ENCODE results near the gene IL34.

Gene IL34

DNA sequence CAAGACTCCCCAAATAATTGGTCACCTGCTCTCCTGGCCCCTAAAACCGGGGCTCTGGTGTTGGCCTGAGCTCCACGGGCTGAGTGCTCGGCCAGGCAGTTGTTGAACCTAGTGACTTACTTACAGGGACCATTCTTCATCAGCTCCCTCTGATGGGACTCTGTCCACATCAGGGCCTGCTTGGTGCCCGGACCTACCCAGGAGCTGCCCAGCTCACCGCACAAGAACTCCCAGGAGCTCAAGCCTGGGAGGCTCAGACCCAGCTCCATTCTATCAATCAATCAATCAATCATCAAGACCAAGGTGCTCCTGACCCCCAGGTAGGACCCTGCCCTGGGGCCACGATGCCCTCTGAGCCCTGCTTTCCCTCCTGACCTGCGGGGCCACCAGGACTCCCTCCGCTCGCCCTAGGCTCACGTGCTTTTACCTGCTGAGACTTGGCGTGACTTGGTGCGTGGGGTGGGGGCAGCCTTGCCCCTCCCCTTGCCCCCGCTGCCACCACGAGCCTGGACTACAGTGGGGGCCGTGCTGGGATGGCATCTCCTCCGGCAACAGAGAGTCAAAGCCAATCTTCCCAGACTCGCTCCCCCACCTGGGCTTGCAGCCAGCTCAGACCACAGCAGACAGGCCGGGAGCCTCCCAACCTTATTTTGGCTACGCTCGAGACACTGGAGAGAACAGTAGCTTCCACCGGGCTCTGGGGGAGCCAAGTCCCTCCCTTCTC, 15.7 kb downstream of the IL34 start:
- ATAC-seq (ENCODE audit: insufficient read depth, low read depth), result no peak
- Histone ChIP-seq H3K4me1 (ENCODE audit: insufficient read depth, low read length) (no peaks in the 10 kb centered on the region), H3K9me3 (ENCODE audit: insufficient read depth, low read length, severe bottlenecking) (no peaks in the 10 kb centered on the region), H3K9ac (ENCODE audit: low read depth, low read length) (no peak overlapping the region), H3K79me2 (ENCODE audit: insufficient read depth, low read length) (no peaks in the 10 kb centered on the region), H2AFZ (ENCODE audit: low read depth, low read length) (no peak overlapping the region), H4K20me1 (ENCODE audit: insufficient read depth, low read length) (no peaks in the 10 kb centered on the region), H3K4me3 (ENCODE audit: low read depth in 1 of 2, low read length in 2 of 2) (no peak overlapping the region), H3K27me3 (ENCODE audit: insufficient read depth, low read length, poor library complexity) (no peaks in the 10 kb centered on the region), H3K4me2 (ENCODE audit: insufficient read depth, low read length) (no peak overlapping the region), H3K27ac (ENCODE audit: low read length) (no peak overlapping the region), H3K36me3 (ENCODE audit: insufficient read depth, low read length) (peaks cover 35% of the 10 kb centered on the region)
- TF ChIP-seq EZH2 (IDR thresholded peaks at IDR 0.05; ENCODE audit: borderline replicate concordance, low read depth, low read length, severe bottlenecking), result no peak
- TF ChIP-seq, protein P1, sequence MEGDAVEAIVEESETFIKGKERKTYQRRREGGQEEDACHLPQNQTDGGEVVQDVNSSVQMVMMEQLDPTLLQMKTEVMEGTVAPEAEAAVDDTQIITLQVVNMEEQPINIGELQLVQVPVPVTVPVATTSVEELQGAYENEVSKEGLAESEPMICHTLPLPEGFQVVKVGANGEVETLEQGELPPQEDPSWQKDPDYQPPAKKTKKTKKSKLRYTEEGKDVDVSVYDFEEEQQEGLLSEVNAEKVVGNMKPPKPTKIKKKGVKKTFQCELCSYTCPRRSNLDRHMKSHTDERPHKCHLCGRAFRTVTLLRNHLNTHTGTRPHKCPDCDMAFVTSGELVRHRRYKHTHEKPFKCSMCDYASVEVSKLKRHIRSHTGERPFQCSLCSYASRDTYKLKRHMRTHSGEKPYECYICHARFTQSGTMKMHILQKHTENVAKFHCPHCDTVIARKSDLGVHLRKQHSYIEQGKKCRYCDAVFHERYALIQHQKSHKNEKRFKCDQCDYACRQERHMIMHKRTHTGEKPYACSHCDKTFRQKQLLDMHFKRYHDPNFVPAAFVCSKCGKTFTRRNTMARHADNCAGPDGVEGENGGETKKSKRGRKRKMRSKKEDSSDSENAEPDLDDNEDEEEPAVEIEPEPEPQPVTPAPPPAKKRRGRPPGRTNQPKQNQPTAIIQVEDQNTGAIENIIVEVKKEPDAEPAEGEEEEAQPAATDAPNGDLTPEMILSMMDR (IDR thresholded peaks at IDR 0.05; ENCODE audit: borderline replicate concordance, extremely low read depth, low read length, poor library complexity, severe bottlenecking), result no peak
- DNase-seq, result no peak

DNA sequence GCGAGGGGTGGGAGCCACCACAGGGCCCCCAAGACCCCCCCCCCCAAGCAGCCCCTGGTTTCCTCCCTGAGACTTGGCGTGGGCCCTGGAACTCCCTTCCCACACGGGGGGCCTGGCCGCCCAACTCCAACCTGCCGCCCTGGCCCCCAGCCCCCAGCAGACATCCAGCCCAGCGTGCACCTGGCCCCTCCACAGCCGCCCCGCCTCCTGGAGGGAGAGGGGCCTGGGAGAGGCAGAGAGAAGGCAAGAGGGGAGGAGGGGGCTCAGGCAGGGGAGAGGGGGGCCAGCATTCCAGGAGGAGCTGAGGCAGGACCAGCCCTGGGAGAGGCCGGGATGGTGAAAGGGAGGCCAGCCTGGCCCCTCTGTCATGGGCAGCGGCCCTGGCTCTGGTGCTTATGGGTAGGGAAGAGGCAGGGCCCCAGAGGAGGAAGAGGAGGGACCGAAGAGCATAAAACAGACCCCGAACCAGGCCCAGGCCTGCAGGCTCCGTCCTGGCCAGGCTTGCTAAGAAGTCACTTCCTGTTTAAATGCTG, 16.7 kb downstream of the IL34 start:
- TF ChIP-seq, protein P1 (IDR thresholded peaks at IDR 0.05; ENCODE audit: borderline replicate concordance, extremely low read depth, low read length, poor library complexity, severe bottlenecking), result no peak
- TF ChIP-seq EZH2 (IDR thresholded peaks at IDR 0.05; ENCODE audit: borderline replicate concordance, low read depth, low read length, severe bottlenecking), result no peak
- Histone ChIP-seq H3K27ac (ENCODE audit: low read length) (no peak overlapping the region), H2AFZ (ENCODE audit: low read depth, low read length) (no peak overlapping the region), H3K9me3 (ENCODE audit: insufficient read depth, low read length, severe bottlenecking) (no peaks in the 10 kb centered on the region), H3K4me3 (ENCODE audit: low read depth in 1 of 2, low read length in 2 of 2) (no peak overlapping the region), H3K9ac (ENCODE audit: low read depth, low read length) (no peak overlapping the region), H3K4me2 (ENCODE audit: insufficient read depth, low read length) (no peak overlapping the region), H3K27me3 (ENCODE audit: insufficient read depth, low read length, poor library complexity) (no peaks in the 10 kb centered on the region), H3K36me3 (ENCODE audit: insufficient read depth, low read length) (peaks cover 40% of the 10 kb centered on the region), H3K79me2 (ENCODE audit: insufficient read depth, low read length) (no peaks in the 10 kb centered on the region), H3K4me1 (ENCODE audit: insufficient read depth, low read length) (no peaks in the 10 kb centered on the region), H4K20me1 (ENCODE audit: insufficient read depth, low read length) (no peaks in the 10 kb centered on the region)
- no peak for ATAC-seq (ENCODE audit: insufficient read depth, low read depth)
- DNase-seq, result no peak

DNA sequence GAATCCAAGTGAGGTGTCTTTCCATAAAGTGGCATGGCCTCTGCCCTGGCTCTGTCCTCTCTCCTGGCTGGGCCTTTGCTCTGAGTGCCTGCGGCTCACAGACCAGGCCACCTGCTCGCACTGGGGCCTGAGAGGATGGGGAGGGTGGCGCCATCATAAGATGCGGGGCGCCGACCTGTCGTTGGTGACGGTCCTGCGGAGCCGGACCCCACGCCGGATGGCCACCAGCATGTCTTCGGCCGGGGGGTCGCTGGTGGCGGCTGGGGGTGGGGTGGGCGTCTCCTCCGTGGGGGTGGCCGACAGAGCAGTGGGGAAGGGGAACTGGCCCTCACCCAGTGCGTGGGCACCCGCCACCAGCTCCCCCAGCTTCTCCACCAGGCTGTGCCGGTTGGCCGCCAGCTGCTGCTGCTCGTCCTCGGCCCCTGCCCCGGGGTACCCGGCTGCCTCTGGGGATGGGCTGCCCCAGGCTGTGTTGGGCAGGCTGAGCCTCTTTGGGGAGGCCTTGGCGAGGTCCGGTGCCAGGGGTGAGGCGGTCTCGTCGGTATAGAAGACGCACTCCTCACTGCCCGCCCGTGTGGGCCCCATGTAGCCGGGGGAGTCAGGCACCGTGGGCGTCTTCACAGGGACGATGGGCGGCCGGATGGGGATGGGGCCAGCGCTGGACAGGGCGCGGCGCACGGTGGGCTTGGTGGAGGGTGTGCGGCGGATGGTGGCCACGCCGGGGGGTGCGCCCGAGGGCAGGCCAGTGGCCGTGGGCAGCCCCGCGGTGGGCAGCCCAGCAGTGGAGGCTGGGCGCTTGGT, 17.4 kb downstream of the IL34 start:
- Histone ChIP-seq H3K4me3 (ENCODE audit: low read depth in 1 of 2, low read length in 2 of 2) (no peak overlapping the region), H3K4me2 (ENCODE audit: insufficient read depth, low read length) (no peak overlapping the region), H2AFZ (ENCODE audit: low read depth, low read length) (no peak overlapping the region), H3K36me3 (ENCODE audit: insufficient read depth, low read length) (peaks cover 47% of the 10 kb centered on the region), H3K9ac (ENCODE audit: low read depth, low read length) (no peak overlapping the region), H3K27me3 (ENCODE audit: insufficient read depth, low read length, poor library complexity) (no peaks in the 10 kb centered on the region), H3K79me2 (ENCODE audit: insufficient read depth, low read length) (no peaks in the 10 kb centered on the region), H3K9me3 (ENCODE audit: insufficient read depth, low read length, severe bottlenecking) (no peaks in the 10 kb centered on the region), H3K27ac (ENCODE audit: low read length) (no peak overlapping the region), H3K4me1 (ENCODE audit: insufficient read depth, low read length) (no peaks in the 10 kb centered on the region), H4K20me1 (ENCODE audit: insufficient read depth, low read length) (no peaks in the 10 kb centered on the region)
- no peak for ATAC-seq (ENCODE audit: insufficient read depth, low read depth)
- TF ChIP-seq EZH2 (IDR thresholded peaks at IDR 0.05; ENCODE audit: borderline replicate concordance, low read depth, low read length, severe bottlenecking), result no peak
- TF ChIP-seq, protein P1 (IDR thresholded peaks at IDR 0.05; ENCODE audit: borderline replicate concordance, extremely low read depth, low read length, poor library complexity, severe bottlenecking), result no peak
- no peak for DNase-seq
